K562 (cell line): ENCODE measurements around the gene ZFAND6. TPM values are rescaled to one million over a fixed set of nuclear protein-coding genes. Genes with fewer than 3 reads are reported as not detected.

Experiments
- AFF1 ChIP-seq, 2 experiments: fragments of 450-650 bp; IDR thresholded peaks; 2 replicates each; pipeline ENCODE4 v1.6.1; 2018; ENCODE audit warnings: mild to moderate bottlenecking in 2 of 2, low read depth in 1 of 2; ENCODE audit not compliant: partially characterized antibody in 2 of 2
- BRCA1 ChIP-seq, 2 experiments: fragments of 450-650 bp in 1 of 2; sonication (generic) in 1 of 2; formaldehyde crosslinking in 1 of 2; IDR thresholded peaks; 2 replicates each; pipeline versions ENCODE4 v1.5.0 to v1.6.1; 2017 to 2020; ENCODE audit warnings: mild to moderate bottlenecking in 1 of 2, missing genetic modification reagents in 1 of 2
- DACH1 ChIP-seq: fragments of 450-650 bp; IDR thresholded peaks from 2 replicates; pipeline ENCODE4 v1.6.1; 2018; ENCODE audit not compliant: partially characterized antibody
- DDX20 ChIP-seq: fragments of 450-650 bp; IDR thresholded peaks from 2 replicates; pipeline ENCODE4 v1.6.1; 2016; ENCODE audit warnings: missing genetic modification characterization, low read depth, mild to moderate bottlenecking, missing compliant biosample characterization, moderate library complexity
- EZH2 ChIP-seq: IDR thresholded peaks from 2 replicates; pipeline ENCODE4 v1.6.1; 2012; ENCODE audit warnings: low read depth, mild to moderate bottlenecking, inconsistent platforms, low read length, borderline replicate concordance
- FOXM1 ChIP-seq, 2 experiments: fragments of 450-650 bp in 1 of 2; sonication (generic) in 1 of 2; formaldehyde crosslinking in 1 of 2; IDR thresholded peaks; 2 replicates each; pipeline versions ENCODE4 v1.6.1 to v1.9.0; 2017 to 2022; ENCODE audit warnings: low read depth in 2 of 2, mild to moderate bottlenecking in 2 of 2, missing genetic modification reagents in 1 of 2, moderate library complexity in 1 of 2
- GATAD2A ChIP-seq: fragments of 450-650 bp; IDR thresholded peaks from 2 replicates; pipeline ENCODE4 v1.6.1; 2017
- SMARCA4 ChIP-seq: fragments of 450-650 bp; IDR thresholded peaks from 2 replicates; pipeline ENCODE4 v1.6.1; 2016
- ZBTB40 ChIP-seq, 2 experiments: fragments of 450-650 bp in 1 of 2; sonication (generic) in 1 of 2; formaldehyde crosslinking in 1 of 2; IDR thresholded peaks; 2 replicates each; pipeline versions ENCODE4 v1.7.1 to v1.9.0; 2016 to 2022; ENCODE audit warnings: inconsistent platforms in 1 of 2, mild to moderate bottlenecking in 1 of 2, missing genetic modification reagents in 1 of 2
- ZNF583 ChIP-seq: fragments of 250-450 bp; sonication (Bioruptor Pico); IDR thresholded peaks from 2 replicates; pipeline ENCODE4 v1.4.0; 2020
- ZNF830 ChIP-seq: fragments of 250-450 bp; sonication (Bioruptor Pico); IDR thresholded peaks from 2 replicates; pipeline ENCODE4 v1.5.0; 2021; ENCODE audit warnings: mild to moderate bottlenecking
- polyA plus RNA-seq, 8 experiments: library from polyadenylated mRNA; depleted of rRNA in 4 of 8; stranded (reverse) in 5 of 8; unstranded in 3 of 8; fragments of >200 nt; fragmentation: Nextera tagmentation in 2 of 8; fragmentation: Illumina TruSeq in 1 of 8; extraction: Ambion mirVana in 2 of 8; extraction: Trizol in 1 of 8; gene quantifications; 2 replicates each; pipeline versions ENCODE4 v1.2.1 to v1.2.3, GENCODE V29; 2011 to 2014; ENCODE audit warnings: inconsistent platforms in 1 of 8, missing spikeins in 1 of 8
- total RNA-seq, 7 experiments: library from RNA; depleted of rRNA in 6 of 7; stranded (reverse); fragments of >200 nt in 6 of 7; fragmentation: Illumina TruSeq in 2 of 7; extraction: Trizol in 2 of 7; gene quantifications; 2 replicates each; pipeline versions ENCODE4 v1.2.1 to v1.2.3, GENCODE V29; 2011 to 2021; ENCODE audit warnings: low replicate concordance in 1 of 7
- TF ChIP-seq, protein P1 (sequence below): sonication (generic); formaldehyde crosslinking; IDR thresholded peaks from 2 replicates; pipeline ENCODE4 v1.8.0; 2022; ENCODE audit warnings: mild to moderate bottlenecking, missing genetic modification reagents

Gene ZFAND6
- total and polyA plus RNA-seq, 9 of the 15 experiments (the other 6 are each of a cell fraction or from before 2014, with no cell fraction given): 53.9 to 206 (median 88.9) TPM

DNA sequence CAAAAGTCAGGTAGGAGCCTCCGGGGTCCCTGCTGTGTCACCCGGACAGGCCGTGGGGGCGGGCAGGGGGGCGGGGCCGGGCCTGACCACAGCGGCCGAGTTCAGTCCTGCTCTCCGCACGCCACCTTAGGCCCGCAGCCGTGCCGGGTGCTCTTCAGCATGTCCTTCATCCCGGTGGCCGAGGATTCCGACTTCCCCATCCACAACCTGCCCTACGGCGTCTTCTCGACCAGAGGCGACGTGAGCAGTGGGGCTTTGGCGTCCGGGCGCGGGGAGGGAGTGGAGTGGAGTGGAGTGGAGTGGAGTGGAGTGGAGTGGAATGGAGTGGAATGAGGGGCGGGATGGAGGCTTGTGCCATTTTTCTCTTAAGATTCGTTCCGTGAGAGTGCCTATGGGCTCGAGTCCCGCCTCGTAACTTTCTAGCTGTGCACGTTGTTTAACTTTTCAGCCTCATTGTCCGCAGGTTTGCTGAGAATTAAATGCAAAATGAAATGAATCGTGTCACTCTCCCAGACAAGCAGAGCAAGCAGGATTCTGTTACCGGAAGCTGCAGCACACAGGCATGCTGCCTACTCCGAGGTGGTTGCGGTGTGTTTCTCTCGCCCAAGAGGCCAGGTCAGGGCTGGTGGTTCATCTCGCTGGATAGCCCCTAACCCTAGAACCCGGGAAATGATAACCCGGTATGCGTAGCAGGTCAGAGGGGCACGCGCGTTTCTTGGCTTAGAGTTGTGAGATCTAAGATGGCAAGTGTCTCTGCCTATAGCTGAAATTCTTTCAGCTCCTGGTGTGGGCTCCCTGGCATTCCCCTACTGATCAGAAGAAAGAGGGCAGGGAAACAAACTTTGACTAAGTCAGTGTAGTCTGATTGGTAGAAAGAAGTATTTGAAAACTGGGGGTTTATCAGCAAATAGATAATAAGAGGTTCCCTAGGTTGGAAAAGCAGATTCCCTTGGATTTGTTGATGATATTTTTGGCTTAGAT is 93.7 kb downstream of the ZFAND6 start, which contains the start of gene FAH (continued):
- TF ChIP-seq ZBTB40 (IDR thresholded peaks at IDR 0.05): peak; percentile 42; the same call in 1 of the 2 replicates
- TF ChIP-seq ZBTB40 (CRISPR knock-in tag; IDR thresholded peaks at IDR 0.05): no peak
- no peak for TF ChIP-seq EZH2
- TF ChIP-seq GATAD2A: no peak
- no peak for TF ChIP-seq DACH1
- TF ChIP-seq AFF1 (IDR thresholded peaks at IDR 0.05; ENCODE audit: low read depth in 1 of 2, partially characterized antibody in 2 of 2): no peak
- TF ChIP-seq ZNF583: no peak
- 0 out of 2 replicates have a peak, but pooled peaks have one; percentile 10 for TF ChIP-seq FOXM1 (IDR thresholded peaks at IDR 0.05; ENCODE audit: low read depth)
- TF ChIP-seq FOXM1 (CRISPR knock-in tag; IDR thresholded peaks at IDR 0.05; ENCODE audit: low read depth): no peak
- TF ChIP-seq DDX20 (tag): no peak
- TF ChIP-seq, protein P1, sequence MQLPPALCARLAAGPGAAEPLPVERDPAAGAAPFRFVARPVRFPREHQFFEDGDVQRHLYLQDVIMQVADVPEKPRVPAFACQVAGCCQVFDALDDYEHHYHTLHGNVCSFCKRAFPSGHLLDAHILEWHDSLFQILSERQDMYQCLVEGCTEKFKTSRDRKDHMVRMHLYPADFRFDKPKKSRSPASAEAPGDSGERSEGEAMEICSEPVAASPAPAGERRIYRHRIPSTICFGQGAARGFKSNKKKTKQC (CRISPR knock-in tag): no peak
- TF ChIP-seq SMARCA4: no peak
- no peak for TF ChIP-seq BRCA1 (IDR thresholded peaks at IDR 0.05)
- TF ChIP-seq BRCA1 (CRISPR knock-in tag; IDR thresholded peaks at IDR 0.05): no peak
- TF ChIP-seq ZNF830 (CRISPR knock-in tag): no peak
